Measurements from ENCODE around the gene SMIM32. TPM values are rescaled to one million over a fixed set of nuclear protein-coding genes. Genes with fewer than 3 reads are reported as not detected.

The SMIM32 gene
- total RNA-seq, 1 experiment from 2014 or later: 0.37 TPM

DNA sequence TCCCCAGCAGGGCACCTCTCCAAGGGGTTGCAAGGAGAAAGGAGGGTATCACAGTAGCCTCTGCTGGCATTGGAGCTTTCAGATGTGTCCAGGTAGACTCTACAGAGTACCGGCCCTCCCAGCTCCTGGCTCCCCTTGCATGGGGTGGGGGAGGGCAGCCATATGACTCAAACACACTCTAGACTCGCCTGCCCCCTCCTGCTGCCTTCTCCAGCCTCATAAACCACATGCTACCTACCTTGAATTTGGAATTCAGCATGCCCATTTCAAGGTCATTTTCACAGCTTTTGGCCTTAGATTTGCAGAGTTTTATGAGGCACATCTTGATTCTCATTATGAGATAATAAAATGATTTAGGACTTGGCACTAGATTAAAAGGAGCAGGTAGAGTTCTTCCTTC, 32.8 kb upstream of the SMIM32 start:
- POLR2A ChIA-PET: no interaction called here
- no peak overlapping the region for H3K27ac Mint-ChIP-seq
- peaks cover 9% of the 10 kb centered on the region for H3K9me3 Mint-ChIP-seq
- H3K27me3 Mint-ChIP-seq (ENCODE audit: low read depth): peaks cover 29% of the 10 kb centered on the region
- DNase-seq (ENCODE audit: low spot score): no peak
- peaks cover 36% of the 10 kb centered on the region for H3K4me1 Mint-ChIP-seq
- CTCF ChIA-PET: no interaction called here
- no peak for ATAC-seq
- H3K36me3 Mint-ChIP-seq: peaks cover 8% of the 10 kb centered on the region
- H3K4me3 Mint-ChIP-seq: no peak overlapping the region
- no peak for TF ChIP-seq ZNF219 (CRISPR knock-in tag; IDR thresholded peaks at IDR 0.05; ENCODE audit: borderline replicate concordance)

DNA sequence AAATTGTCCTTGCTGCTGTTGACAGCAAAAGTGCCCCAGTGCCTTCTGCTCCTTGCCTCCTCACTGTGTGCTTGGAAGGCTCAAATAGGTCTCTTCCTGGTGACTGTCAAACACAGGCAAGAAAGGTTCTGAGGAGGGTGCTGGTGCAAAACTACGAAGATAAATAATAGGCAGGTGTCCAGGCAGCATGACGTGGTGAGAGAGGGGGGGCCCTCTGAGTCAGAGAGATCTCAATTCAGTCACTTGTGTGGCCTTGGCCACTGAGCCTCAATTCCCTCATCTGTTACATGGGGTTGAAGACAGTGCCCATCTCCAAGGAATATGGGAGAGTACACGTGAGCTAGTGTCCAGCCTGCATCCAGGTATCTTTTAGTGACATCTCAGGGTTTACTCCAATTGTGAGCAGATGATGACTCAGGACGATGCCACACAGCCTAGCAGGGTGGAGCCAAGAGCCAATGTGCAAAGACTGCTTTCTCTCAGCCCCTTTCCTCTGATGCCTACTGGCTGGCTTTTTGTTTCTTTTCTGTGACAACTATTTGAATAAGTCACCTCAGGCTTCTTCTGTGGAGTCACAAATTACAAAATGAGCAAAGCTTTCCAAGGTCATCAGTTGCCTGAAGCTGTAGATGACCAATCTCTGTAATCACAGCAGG, 29.7 kb upstream of the SMIM32 start:
- Mint-ChIP-seq H3K27me3 (ENCODE audit: low read depth) (peaks cover 42% of the 10 kb centered on the region), H3K4me3 (no peak overlapping the region), H3K36me3 (peaks cover 21% of the 10 kb centered on the region), H3K9me3 (peaks cover 33% of the 10 kb centered on the region), H3K4me1 (peaks cover 6% of the 10 kb centered on the region), H3K27ac (no peak overlapping the region)
- no peak for ATAC-seq
- POLR2A ChIA-PET: no interaction called here
- TF ChIP-seq, protein P1, sequence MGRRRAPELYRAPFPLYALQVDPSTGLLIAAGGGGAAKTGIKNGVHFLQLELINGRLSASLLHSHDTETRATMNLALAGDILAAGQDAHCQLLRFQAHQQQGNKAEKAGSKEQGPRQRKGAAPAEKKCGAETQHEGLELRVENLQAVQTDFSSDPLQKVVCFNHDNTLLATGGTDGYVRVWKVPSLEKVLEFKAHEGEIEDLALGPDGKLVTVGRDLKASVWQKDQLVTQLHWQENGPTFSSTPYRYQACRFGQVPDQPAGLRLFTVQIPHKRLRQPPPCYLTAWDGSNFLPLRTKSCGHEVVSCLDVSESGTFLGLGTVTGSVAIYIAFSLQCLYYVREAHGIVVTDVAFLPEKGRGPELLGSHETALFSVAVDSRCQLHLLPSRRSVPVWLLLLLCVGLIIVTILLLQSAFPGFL (CRISPR knock-in tag; IDR thresholded peaks at IDR 0.05; ENCODE audit: borderline replicate concordance): no peak
- TF ChIP-seq JUN (CRISPR knock-in tag; IDR thresholded peaks at IDR 0.05): no peak
- no peak for TF ChIP-seq CREM (CRISPR knock-in tag; IDR thresholded peaks at IDR 0.05)
- no peak for TF ChIP-seq OVOL2 (CRISPR knock-in tag; IDR thresholded peaks at IDR 0.05; ENCODE audit: borderline replicate concordance)
- TF ChIP-seq ESRRA (CRISPR knock-in tag; IDR thresholded peaks at IDR 0.05; ENCODE audit: borderline replicate concordance): no peak
- no peak for TF ChIP-seq ZNF671 (CRISPR knock-in tag; IDR thresholded peaks at IDR 0.05)
- TF ChIP-seq, protein P2, sequence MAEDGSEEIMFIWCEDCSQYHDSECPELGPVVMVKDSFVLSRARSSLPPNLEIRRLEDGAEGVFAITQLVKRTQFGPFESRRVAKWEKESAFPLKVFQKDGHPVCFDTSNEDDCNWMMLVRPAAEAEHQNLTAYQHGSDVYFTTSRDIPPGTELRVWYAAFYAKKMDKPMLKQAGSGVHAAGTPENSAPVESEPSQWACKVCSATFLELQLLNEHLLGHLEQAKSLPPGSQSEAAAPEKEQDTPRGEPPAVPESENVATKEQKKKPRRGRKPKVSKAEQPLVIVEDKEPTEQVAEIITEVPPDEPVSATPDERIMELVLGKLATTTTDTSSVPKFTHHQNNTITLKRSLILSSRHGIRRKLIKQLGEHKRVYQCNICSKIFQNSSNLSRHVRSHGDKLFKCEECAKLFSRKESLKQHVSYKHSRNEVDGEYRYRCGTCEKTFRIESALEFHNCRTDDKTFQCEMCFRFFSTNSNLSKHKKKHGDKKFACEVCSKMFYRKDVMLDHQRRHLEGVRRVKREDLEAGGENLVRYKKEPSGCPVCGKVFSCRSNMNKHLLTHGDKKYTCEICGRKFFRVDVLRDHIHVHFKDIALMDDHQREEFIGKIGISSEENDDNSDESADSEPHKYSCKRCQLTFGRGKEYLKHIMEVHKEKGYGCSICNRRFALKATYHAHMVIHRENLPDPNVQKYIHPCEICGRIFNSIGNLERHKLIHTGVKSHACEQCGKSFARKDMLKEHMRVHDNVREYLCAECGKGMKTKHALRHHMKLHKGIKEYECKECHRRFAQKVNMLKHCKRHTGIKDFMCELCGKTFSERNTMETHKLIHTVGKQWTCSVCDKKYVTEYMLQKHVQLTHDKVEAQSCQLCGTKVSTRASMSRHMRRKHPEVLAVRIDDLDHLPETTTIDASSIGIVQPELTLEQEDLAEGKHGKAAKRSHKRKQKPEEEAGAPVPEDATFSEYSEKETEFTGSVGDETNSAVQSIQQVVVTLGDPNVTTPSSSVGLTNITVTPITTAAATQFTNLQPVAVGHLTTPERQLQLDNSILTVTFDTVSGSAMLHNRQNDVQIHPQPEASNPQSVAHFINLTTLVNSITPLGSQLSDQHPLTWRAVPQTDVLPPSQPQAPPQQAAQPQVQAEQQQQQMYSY (CRISPR knock-in tag; IDR thresholded peaks at IDR 0.05): no peak
- TF ChIP-seq, protein P3, sequence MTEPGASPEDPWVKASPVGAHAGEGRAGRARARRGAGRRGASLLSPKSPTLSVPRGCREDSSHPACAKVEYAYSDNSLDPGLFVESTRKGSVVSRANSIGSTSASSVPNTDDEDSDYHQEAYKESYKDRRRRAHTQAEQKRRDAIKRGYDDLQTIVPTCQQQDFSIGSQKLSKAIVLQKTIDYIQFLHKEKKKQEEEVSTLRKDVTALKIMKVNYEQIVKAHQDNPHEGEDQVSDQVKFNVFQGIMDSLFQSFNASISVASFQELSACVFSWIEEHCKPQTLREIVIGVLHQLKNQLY (CRISPR knock-in tag; IDR thresholded peaks at IDR 0.05): no peak
- TF ChIP-seq E2F1 (CRISPR knock-in tag; IDR thresholded peaks at IDR 0.05): no peak
- TF ChIP-seq ZNF281 (CRISPR knock-in tag; IDR thresholded peaks at IDR 0.05): no peak
- TF ChIP-seq HMGXB4 (CRISPR knock-in tag; IDR thresholded peaks at IDR 0.05): no peak
- no peak for TF ChIP-seq NR2C2 (CRISPR knock-in tag; IDR thresholded peaks at IDR 0.05)
- no peak for TF ChIP-seq CREB1 (CRISPR knock-in tag; IDR thresholded peaks at IDR 0.05)
- TF ChIP-seq FOXP1 (CRISPR knock-in tag; IDR thresholded peaks at IDR 0.05; ENCODE audit: borderline replicate concordance): no peak
- no peak for TF ChIP-seq STAT6 (CRISPR knock-in tag; conservative IDR thresholded peaks at IDR 0.05; ENCODE audit: low read depth)
- TF ChIP-seq, protein P4, sequence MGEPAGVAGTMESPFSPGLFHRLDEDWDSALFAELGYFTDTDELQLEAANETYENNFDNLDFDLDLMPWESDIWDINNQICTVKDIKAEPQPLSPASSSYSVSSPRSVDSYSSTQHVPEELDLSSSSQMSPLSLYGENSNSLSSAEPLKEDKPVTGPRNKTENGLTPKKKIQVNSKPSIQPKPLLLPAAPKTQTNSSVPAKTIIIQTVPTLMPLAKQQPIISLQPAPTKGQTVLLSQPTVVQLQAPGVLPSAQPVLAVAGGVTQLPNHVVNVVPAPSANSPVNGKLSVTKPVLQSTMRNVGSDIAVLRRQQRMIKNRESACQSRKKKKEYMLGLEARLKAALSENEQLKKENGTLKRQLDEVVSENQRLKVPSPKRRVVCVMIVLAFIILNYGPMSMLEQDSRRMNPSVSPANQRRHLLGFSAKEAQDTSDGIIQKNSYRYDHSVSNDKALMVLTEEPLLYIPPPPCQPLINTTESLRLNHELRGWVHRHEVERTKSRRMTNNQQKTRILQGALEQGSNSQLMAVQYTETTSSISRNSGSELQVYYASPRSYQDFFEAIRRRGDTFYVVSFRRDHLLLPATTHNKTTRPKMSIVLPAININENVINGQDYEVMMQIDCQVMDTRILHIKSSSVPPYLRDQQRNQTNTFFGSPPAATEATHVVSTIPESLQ (CRISPR knock-in tag; IDR thresholded peaks at IDR 0.05): no peak
- no peak for DNase-seq (ENCODE audit: low spot score)
- CTCF ChIA-PET: interaction anchor here (1.2 to 1.5 kb wide), 2 partner anchors 11 to 343 kb away, joined by 3 to 5 read pairs; no protein-coding TSS in a partner anchor
